CD4-positive, alpha-beta T cell (primary cell): ENCODE results near the gene HOOK2. TPM values are rescaled to one million over a fixed set of nuclear protein-coding genes. Genes with fewer than 3 reads are reported as not detected.
A peak's percentile ranks its signal among the peaks of the same experiment; 100 is the strongest.

Source experiments
- ATAC-seq: fragments of 200-7000 bp; cut with Tn5 transposase; one replicate; pipeline ENCODE4 v1.10.0; 2022; ENCODE audit warnings: mild to moderate bottlenecking; ENCODE audit not compliant: poor library complexity
- CTCF ChIA-PET: fragments of 350-600 bp; sonication (Branson Sonifier 250); formaldehyde crosslinking; loops from one replicate; lab custom pipeline; 2021; ENCODE audit warnings: antibody characterized with exemption, inconsistent platforms; lab: Charles Lee
- POLR2A ChIA-PET: fragments of 350-600 bp; sonication (Branson Sonifier 250); formaldehyde crosslinking; loops from one replicate; lab custom pipeline; 2021; ENCODE audit warnings: antibody characterized with exemption, inconsistent platforms; lab: Charles Lee
- DNase-seq, 14 experiments: peaks; one replicate each; pipeline ENCODE4 v3.0.0-alpha.2; 2013 to 2020; ENCODE audit warnings: mixed read lengths in 2 of 14
- H3K27ac ChIP-seq, 2 donors: one replicate each; pipeline versions ENCODE4 v1.5.1 to v1.7.0; 2013; ENCODE audit warnings: low read length in 2 of 2, low read depth in 1 of 2, mild to moderate bottlenecking in 1 of 2
- H3K27me3 ChIP-seq, 2 experiments: 1 replicate in 1 of 2; 2 replicates in 1 of 2; pipeline versions ENCODE4 v1.6.1 to v1.7.0; 2013; ENCODE audit warnings: low read length in 2 of 2, control low read depth in 1 of 2, mild to moderate bottlenecking in 1 of 2, moderate library complexity in 1 of 2; ENCODE audit not compliant: insufficient read depth in 2 of 2, control insufficient read depth in 1 of 2
- H3K36me3 ChIP-seq: one replicate; pipeline ENCODE4 v1.6.1; 2013; ENCODE audit warnings: low read length, control low read depth; ENCODE audit not compliant: insufficient read depth
- H3K4me1 ChIP-seq: one replicate; pipeline ENCODE4 v1.6.1; 2013; ENCODE audit warnings: low read length, control low read depth; ENCODE audit not compliant: insufficient read depth
- H3K4me3 ChIP-seq: one replicate; pipeline ENCODE4 v1.5.1; 2013; ENCODE audit warnings: mild to moderate bottlenecking, low read length, moderate library complexity
- H3K9me3 ChIP-seq, 2 experiments: 1 replicate in 1 of 2; 2 replicates in 1 of 2; pipeline versions ENCODE4 v1.6.1 to v1.7.0; 2013; ENCODE audit warnings: low read length in 2 of 2, mild to moderate bottlenecking in 2 of 2, control low read depth in 1 of 2, moderate library complexity in 1 of 2; ENCODE audit not compliant: control insufficient read depth in 1 of 2, insufficient read depth in 1 of 2
- H3K27ac Mint-ChIP-seq: one replicate; pipeline ENCODE4 v1.8.0; 2020; ENCODE audit warnings: mixed read lengths
- H3K27me3 Mint-ChIP-seq: one replicate; pipeline ENCODE4 v1.8.0; 2021; ENCODE audit warnings: mixed read lengths
- H3K36me3 Mint-ChIP-seq: one replicate; pipeline ENCODE4 v1.8.0; 2021; ENCODE audit warnings: low read depth, mixed read lengths
- H3K4me1 Mint-ChIP-seq: one replicate; pipeline ENCODE4 v1.8.0; 2021; ENCODE audit warnings: low read depth, mixed read lengths
- H3K4me3 Mint-ChIP-seq: one replicate; pipeline ENCODE4 v1.8.0; 2020; ENCODE audit warnings: mild to moderate bottlenecking, mixed read lengths
- H3K9me3 Mint-ChIP-seq: one replicate; pipeline ENCODE4 v1.8.0; 2020; ENCODE audit warnings: mixed read lengths
- intact Hi-C, 2 experiments: fragments of 100-400 bp; cut with DNase I in 1 of 2; cut with micrococcal nuclease in 1 of 2; formaldehyde crosslinking; loops; one replicate each; pipeline versions ENCODE4 v1.15.1 to v1.9.0; 2023 to 2025; cut with DNase I, micrococcal nuclease
- total RNA-seq, 174 experiments: library from RNA in 2 of 174; stranded (reverse) in 2 of 174; gene quantifications; one replicate each; pipeline ENCODE4 v1.2.3 and lab custom pipeline; 2021 to 2026
- TF ChIP-seq, protein P1 (sequence below): fragments of 200-600 bp; IDR thresholded peaks from one replicate; pipeline ENCODE4 v1.8.0; 2022; ENCODE audit warnings: antibody characterized with exemption, mild to moderate bottlenecking

The HOOK2 gene
- total RNA-seq, 2 experiments from 2014 or later: 14.8 to 17.0 TPM

- CTCF ChIA-PET: interaction anchor here (1.1 to 6.5 kb wide), 6 partner anchors 10 to 69 kb away, joined by 3 to 178 read pairs (median 6); partner anchors contain the start of genes GET3 and JUNB
Observed at GRCh38 chr19:12778905-12779161, 3.5 kb upstream of the HOOK2 start.

DNA sequence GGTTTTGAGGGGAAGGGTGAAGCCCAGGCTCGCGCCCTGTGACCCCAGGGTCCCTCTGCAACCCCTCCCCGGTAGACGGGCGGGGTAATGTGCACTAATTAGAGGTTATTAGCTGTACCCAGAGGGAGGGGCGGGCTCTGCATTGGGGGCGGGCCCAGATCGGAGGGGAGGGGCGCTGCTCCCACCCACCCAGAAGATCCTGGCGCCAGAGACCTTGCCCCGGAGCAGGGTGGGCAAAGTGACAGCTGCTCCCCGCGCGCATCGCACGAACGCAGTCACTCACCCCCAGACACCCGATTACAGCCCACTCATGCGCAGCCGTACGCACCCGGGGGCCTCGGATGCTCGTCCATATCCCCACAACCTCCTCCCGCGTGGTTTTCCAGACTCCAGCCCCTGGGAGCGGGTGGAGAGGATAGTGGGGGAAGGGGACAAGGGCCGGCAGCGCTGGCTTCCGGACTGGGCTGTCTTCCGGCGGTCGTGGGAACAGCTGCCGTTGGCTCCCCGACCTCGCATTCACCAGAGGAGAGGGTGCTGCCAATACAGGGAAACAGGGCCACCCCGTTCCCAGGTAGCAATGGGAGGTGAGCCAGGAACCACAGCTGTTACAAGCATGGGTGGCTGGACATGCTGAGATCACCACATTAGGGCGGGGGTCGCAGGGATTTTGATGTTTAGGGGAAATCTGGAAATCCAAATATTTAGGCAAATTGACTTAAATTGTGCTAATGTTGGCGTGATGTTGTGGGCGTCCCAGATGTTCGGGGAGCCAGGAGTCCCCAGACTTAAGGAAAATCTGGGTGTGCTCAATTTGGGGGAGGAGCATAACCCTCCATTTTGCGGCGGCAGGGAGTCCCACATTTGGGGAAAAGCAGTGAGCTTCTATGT is 2.9 kb upstream of the HOOK2 start:
- Histone ChIP-seq H3K27me3 (no peaks in the 10 kb centered on the region), H3K4me3 (peak overlapping the region; percentile 84), H3K9me3 (no peaks in the 10 kb centered on the region), H3K4me1 (peaks cover 71% of the 10 kb centered on the region), H3K36me3 (no peaks in the 10 kb centered on the region), H3K27ac (peak overlapping the region; percentile 82 to 85)
- intact Hi-C loops: no loop called here
- no peaks in the 10 kb centered on the region for H3K27me3 Mint-ChIP-seq
- no peaks in the 10 kb centered on the region for H3K36me3 Mint-ChIP-seq
- peak overlapping the region; percentile 94 for H3K27ac Mint-ChIP-seq
- no peaks in the 10 kb centered on the region for H3K9me3 Mint-ChIP-seq
- ATAC-seq: no peak
- peak overlapping the region; percentile 90 for H3K4me3 Mint-ChIP-seq
- H3K4me1 Mint-ChIP-seq: peaks cover 47% of the 10 kb centered on the region
- peak in 9 of 14 experiments; percentile 20 to 69 (median 49) for DNase-seq
- TF ChIP-seq, protein P1, sequence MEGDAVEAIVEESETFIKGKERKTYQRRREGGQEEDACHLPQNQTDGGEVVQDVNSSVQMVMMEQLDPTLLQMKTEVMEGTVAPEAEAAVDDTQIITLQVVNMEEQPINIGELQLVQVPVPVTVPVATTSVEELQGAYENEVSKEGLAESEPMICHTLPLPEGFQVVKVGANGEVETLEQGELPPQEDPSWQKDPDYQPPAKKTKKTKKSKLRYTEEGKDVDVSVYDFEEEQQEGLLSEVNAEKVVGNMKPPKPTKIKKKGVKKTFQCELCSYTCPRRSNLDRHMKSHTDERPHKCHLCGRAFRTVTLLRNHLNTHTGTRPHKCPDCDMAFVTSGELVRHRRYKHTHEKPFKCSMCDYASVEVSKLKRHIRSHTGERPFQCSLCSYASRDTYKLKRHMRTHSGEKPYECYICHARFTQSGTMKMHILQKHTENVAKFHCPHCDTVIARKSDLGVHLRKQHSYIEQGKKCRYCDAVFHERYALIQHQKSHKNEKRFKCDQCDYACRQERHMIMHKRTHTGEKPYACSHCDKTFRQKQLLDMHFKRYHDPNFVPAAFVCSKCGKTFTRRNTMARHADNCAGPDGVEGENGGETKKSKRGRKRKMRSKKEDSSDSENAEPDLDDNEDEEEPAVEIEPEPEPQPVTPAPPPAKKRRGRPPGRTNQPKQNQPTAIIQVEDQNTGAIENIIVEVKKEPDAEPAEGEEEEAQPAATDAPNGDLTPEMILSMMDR: no peak
- POLR2A ChIA-PET: interaction anchor here (1.3 to 8.4 kb wide), 8 partner anchors 10 to 97 kb away, joined by 3 to 301 read pairs (median 8); partner anchors contain the start of genes GET3, JUNB, PRDX2 and RNASEH2A
- CTCF ChIA-PET: interaction anchor here (0.9 to 6.5 kb wide), 11 partner anchors 11 to 164 kb away, joined by 3 to 178 read pairs (median 4); partner anchors contain the start of genes GET3, JUNB, PRDX2 and THSD8

More at GRCh38 chr19:12778905-12779161, 3.5 kb upstream of the HOOK2 start:
- no peak for DNase-seq
- peak overlapping the region; percentile 94 for H3K27ac Mint-ChIP-seq
- H3K4me1 ChIP-seq: peaks cover 77% of the 10 kb centered on the region
- POLR2A ChIA-PET: interaction anchor here (1.3 to 8.4 kb wide), 7 partner anchors 9 to 98 kb away, joined by 3 to 301 read pairs (median 9); partner anchors contain the start of genes GET3, JUNB, PRDX2 and THSD8
- TF ChIP-seq, protein P1: no peak
- no peaks in the 10 kb centered on the region for H3K9me3 ChIP-seq
- no peak for ATAC-seq
- intact Hi-C loops: no loop called here
- peaks cover 46% of the 10 kb centered on the region for H3K4me1 Mint-ChIP-seq
- peak overlapping the region; percentile 90 for H3K4me3 Mint-ChIP-seq
- no peaks in the 10 kb centered on the region for H3K27me3 Mint-ChIP-seq
- H3K9me3 Mint-ChIP-seq: no peaks in the 10 kb centered on the region
- H3K27ac ChIP-seq: peak overlapping the region in 1 of 2 donors; percentile 85
- H3K27me3 ChIP-seq: no peaks in the 10 kb centered on the region
- no peaks in the 10 kb centered on the region for H3K36me3 ChIP-seq
- no peaks in the 10 kb centered on the region for H3K36me3 Mint-ChIP-seq
- peak overlapping the region; percentile 84 for H3K4me3 ChIP-seq

GRCh38 chr19:12777217-12778016 is 2.1 kb upstream of the HOOK2 start:
- Mint-ChIP-seq H3K4me3 (peak overlapping the region; percentile 90), H3K27ac (peak overlapping the region; percentile 94), H3K9me3 (no peaks in the 10 kb centered on the region), H3K4me1 (peaks cover 47% of the 10 kb centered on the region), H3K27me3 (no peaks in the 10 kb centered on the region), H3K36me3 (no peaks in the 10 kb centered on the region)
- CTCF ChIA-PET: interaction anchor here (0.6 to 6.5 kb wide), 16 partner anchors 10 to 163 kb away, joined by 3 to 178 read pairs (median 4); partner anchors contain the start of genes GET3, JUNB, PRDX2 and RNASEH2A
- POLR2A ChIA-PET: interaction anchor here (1.0 to 8.4 kb wide), 9 partner anchors 10 to 97 kb away, joined by 3 to 301 read pairs (median 7); partner anchors contain the start of genes GET3, JUNB, PRDX2 and RNASEH2A
- Histone ChIP-seq H3K9me3 (no peaks in the 10 kb centered on the region), H3K4me1 (peaks cover 63% of the 10 kb centered on the region), H3K27ac (peak overlapping the region; percentile 82 to 85), H3K4me3 (peak overlapping the region; percentile 84), H3K36me3 (no peaks in the 10 kb centered on the region), H3K27me3 (no peaks in the 10 kb centered on the region)
- DNase-seq (peak; percentile 67 to 91 (median 78)), ATAC-seq (peak; percentile 4)
- intact Hi-C loops: loop anchor here (1.0 kb wide), 1 partner anchor 19 kb away; no protein-coding TSS in a partner anchor
- TF ChIP-seq, protein P1: peak; percentile 97
